ENCODE data around the gene PRKAA2.

The PRKAA2 gene

GRCh38 chr1:56655991-56656613 is 11.0 kb downstream of the PRKAA2 start:
- no peak for FAIRE-seq

- FAIRE-seq, result no peak
These were observed 13.1 kb downstream of the PRKAA2 start for GRCh38 chr1:56658254-56658653.

- no peak for FAIRE-seq
These were observed 15.2 kb downstream of the PRKAA2 start for GRCh38 chr1:56660293-56660692.

GRCh38 chr1:56663846-56664245 is 18.7 kb downstream of the PRKAA2 start:
- no peak for FAIRE-seq

GRCh38 chr1:56665384-56665783 is 20.3 kb downstream of the PRKAA2 start:
- FAIRE-seq, result no peak

- no peak for FAIRE-seq
These were observed 21.0 kb downstream of the PRKAA2 start for GRCh38 chr1:56666112-56666608.

- FAIRE-seq, result no peak
These were observed 25.2 kb downstream of the PRKAA2 start for GRCh38 chr1:56670350-56670749.

GRCh38 chr1:56671085-56671484 is 26.0 kb downstream of the PRKAA2 start:
- no peak for FAIRE-seq

- no peak for FAIRE-seq
These were observed 26.4 kb downstream of the PRKAA2 start for GRCh38 chr1:56671542-56671941.

GRCh38 chr1:56672579-56672978 is 27.5 kb downstream of the PRKAA2 start:
- FAIRE-seq, result no peak

- FAIRE-seq, result no peak
These were observed 30.6 kb downstream of the PRKAA2 start for GRCh38 chr1:56675763-56676162.

GRCh38 chr1:56676571-56677035 is 31.5 kb downstream of the PRKAA2 start:
- FAIRE-seq, result no peak

- FAIRE-seq, result no peak
These were observed 38.5 kb downstream of the PRKAA2 start for GRCh38 chr1:56683569-56683968.

- FAIRE-seq, result no peak
These were observed 41.1 kb downstream of the PRKAA2 start for GRCh38 chr1:56686169-56686568.

- peak; percentile 90 for FAIRE-seq
These were observed 43.5 kb downstream of the PRKAA2 start for GRCh38 chr1:56688522-56689026.

GRCh38 chr1:56696663-56697062 is 51.5 kb downstream of the PRKAA2 start:
- no peak for FAIRE-seq

GRCh38 chr1:56703747-56704146 is 58.6 kb downstream of the PRKAA2 start:
- peak; percentile 33 for FAIRE-seq

- no peak for FAIRE-seq
These were observed 62.3 kb downstream of the PRKAA2 start for GRCh38 chr1:56707379-56707778.

GRCh38 chr1:56709269-56709880 is 64.3 kb downstream of the PRKAA2 start:
- FAIRE-seq, result peak; percentile 98

GRCh38 chr1:56709995-56710394 is 64.9 kb downstream of the PRKAA2 start:
- FAIRE-seq, result no peak

- no peak for FAIRE-seq
These were observed 65.5 kb downstream of the PRKAA2 start for GRCh38 chr1:56710646-56711045.

GRCh38 chr1:56712150-56712549 is 67.0 kb downstream of the PRKAA2 start:
- FAIRE-seq, result no peak

- no peak for FAIRE-seq
These were observed 68.0 kb downstream of the PRKAA2 start for GRCh38 chr1:56713112-56713511.

GRCh38 chr1:56715156-56715555 is 70.0 kb downstream of the PRKAA2 start:
- FAIRE-seq, result no peak

Data from islet of Langerhans (tissue), 1 donor.